Ascending aorta (tissue), 2 donors: Measurements from ENCODE around the gene SSTR3. TPM values are rescaled to one million over a fixed set of nuclear protein-coding genes. Genes with fewer than 3 reads are reported as not detected.

Experiments used
- DNase-seq, 2 donors: peaks; one replicate each; pipeline ENCODE4 v3.0.0-alpha.2; 2019; ENCODE audit warnings: low spot score in 2 of 2
- H3K27ac ChIP-seq, 2 donors: fragments of 200-600 bp; sonication (generic); one replicate each; pipeline ENCODE4 v1.5.1; 2016 to 2017; ENCODE audit warnings: mild to moderate bottlenecking in 1 of 2
- H3K27me3 ChIP-seq: fragments of 200-600 bp; sonication (generic); one replicate; pipeline ENCODE4 v1.5.1; 2017
- H3K36me3 ChIP-seq, 2 donors: fragments of 200-600 bp; sonication (generic); one replicate each; pipeline ENCODE4 v1.5.1; 2016
- H3K4me1 ChIP-seq, 2 donors: fragments of 200-600 bp; sonication (generic); one replicate each; pipeline ENCODE4 v1.5.1; 2016 to 2017; ENCODE audit warnings: mild to moderate bottlenecking in 1 of 2
- H3K4me3 ChIP-seq, 2 donors: fragments of 200-600 bp; sonication (generic); one replicate each; pipeline ENCODE4 v1.5.1; 2016 to 2017; ENCODE audit warnings: mild to moderate bottlenecking in 1 of 2
- H3K9me3 ChIP-seq, 2 donors: fragments of 200-600 bp; sonication (generic); one replicate each; pipeline ENCODE4 v1.5.1; 2016
- intact Hi-C: fragments of 100-400 bp; cut with DNase I; formaldehyde crosslinking; loops from one replicate; pipeline ENCODE4 v1.15.1; 2023
- total RNA-seq: library from RNA; depleted of rRNA; stranded (reverse); fragments of >200 nt; gene quantifications from one replicate; pipeline ENCODE4 v1.1.0, GENCODE V29; 2016
- TF ChIP-seq, protein P1 (sequence below), 3 experiments: fragments of 200-600 bp in 2 of 3; fragments of 450-650 bp in 1 of 3; sonication (generic) in 2 of 3; IDR thresholded peaks; one replicate each; pipeline ENCODE4 v1.5.1; 2016 to 2019; ENCODE audit warnings: antibody characterized with exemption in 3 of 3, mild to moderate bottlenecking in 1 of 3, moderate library complexity in 1 of 3

Gene SSTR3
- total RNA-seq, 1 donor from 2014 or later: not detected

DNA sequence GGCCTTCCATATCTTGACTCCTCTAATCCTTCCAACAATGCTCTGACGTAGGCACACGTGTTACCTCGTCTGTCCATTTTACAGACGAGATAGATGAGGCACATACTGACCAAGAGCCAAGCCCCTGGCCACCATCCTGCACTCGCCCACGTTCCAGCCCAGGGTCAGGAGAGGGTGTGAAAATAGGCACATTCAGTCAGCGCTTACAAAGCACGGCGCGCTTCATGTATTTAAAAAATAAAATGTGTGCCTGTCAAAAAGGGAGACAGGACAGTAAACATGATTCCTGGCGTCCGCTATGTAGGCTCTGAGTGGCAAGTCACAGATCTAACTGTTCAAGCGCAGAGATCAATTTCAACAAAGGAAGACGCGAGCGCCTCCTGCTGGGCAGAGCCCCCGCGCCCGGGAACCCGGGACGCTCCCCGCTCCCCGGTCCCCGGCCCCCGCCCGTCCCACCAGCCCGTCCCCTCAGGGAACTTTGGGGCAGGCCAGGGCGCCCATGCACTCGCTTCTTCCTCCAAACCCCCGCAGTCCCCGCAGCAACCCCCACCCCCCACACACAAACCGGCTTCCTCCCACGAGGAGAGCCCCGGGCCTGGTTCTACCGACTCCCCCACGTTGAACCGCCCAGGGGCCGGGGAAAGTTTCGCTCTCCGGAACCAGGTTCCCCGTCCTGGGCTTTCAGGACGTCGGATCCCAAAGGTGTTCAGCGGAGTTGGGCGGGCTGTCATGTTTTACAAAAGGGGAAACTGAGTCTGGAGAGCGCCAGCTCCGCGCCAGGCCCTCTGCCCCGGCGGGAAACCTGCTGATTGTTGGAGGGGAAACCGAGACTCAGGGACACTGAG lies 13.8 kb downstream of the SSTR3 start:
- H3K27ac ChIP-seq: peak overlapping the region; percentile 88 to 92
- intact Hi-C loops: loop anchor here (1.0 to 2.0 kb wide), 4 partner anchors 32 to 424 kb away; partner anchors contain the start of gene KCTD17
- H3K27me3 ChIP-seq: no peaks in the 10 kb centered on the region
- peaks cover 15 to 26% of the 10 kb centered on the region in 2 donors for H3K4me1 ChIP-seq
- TF ChIP-seq, protein P1, sequence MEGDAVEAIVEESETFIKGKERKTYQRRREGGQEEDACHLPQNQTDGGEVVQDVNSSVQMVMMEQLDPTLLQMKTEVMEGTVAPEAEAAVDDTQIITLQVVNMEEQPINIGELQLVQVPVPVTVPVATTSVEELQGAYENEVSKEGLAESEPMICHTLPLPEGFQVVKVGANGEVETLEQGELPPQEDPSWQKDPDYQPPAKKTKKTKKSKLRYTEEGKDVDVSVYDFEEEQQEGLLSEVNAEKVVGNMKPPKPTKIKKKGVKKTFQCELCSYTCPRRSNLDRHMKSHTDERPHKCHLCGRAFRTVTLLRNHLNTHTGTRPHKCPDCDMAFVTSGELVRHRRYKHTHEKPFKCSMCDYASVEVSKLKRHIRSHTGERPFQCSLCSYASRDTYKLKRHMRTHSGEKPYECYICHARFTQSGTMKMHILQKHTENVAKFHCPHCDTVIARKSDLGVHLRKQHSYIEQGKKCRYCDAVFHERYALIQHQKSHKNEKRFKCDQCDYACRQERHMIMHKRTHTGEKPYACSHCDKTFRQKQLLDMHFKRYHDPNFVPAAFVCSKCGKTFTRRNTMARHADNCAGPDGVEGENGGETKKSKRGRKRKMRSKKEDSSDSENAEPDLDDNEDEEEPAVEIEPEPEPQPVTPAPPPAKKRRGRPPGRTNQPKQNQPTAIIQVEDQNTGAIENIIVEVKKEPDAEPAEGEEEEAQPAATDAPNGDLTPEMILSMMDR (IDR thresholded peaks at IDR 0.05): peak; percentile 58 to 94 (median 91)
- no peaks in the 10 kb centered on the region for H3K36me3 ChIP-seq
- H3K4me3 ChIP-seq: peak overlapping the region; percentile 70 to 78
- peak; percentile 39 to 90 for DNase-seq
- H3K9me3 ChIP-seq: no peaks in the 10 kb centered on the region

DNA sequence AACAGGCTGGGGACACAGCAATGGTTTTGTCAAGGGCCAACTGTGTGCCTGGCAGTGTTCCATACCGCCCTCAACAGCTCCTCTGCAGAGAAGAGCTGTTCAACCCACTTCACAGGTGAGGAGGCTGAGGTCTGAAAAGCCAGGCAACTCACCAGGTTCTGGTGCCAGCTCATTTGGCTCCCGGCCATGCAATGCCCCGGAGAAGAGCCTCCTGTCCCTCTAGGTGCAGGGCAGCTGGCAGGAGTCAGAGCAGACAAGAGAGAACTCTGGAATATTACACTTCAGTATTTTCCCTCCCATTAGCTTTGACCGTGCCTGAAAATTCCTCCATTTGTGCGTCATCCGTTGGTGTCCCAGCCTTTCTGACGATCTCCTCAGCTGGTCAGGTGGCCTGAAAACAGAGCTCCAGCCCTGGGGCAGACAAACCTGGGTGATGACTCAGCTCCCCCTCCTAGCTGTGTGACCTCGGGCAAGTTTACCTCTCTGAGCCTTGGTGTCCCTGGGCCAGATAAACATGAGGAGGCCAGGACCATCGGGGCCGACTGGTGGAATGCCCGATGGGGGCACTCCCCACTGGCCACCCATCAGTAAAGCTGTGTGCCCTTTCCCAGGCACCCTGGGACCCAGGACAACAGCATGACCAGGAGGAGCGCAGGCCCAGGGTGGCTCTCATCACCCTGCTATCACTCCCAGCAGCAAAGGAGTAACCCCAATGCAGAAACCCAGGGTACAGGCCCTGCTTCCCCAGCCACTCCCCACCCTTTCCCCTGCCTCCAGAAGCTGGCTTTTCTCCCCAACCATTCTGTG lies 14.6 kb downstream of the SSTR3 start:
- Histone ChIP-seq H3K4me1 (peaks cover 15 to 26% of the 10 kb centered on the region in 2 donors), H3K27ac (peak overlapping the region; percentile 88 to 92), H3K36me3 (no peaks in the 10 kb centered on the region), H3K27me3 (no peaks in the 10 kb centered on the region), H3K9me3 (no peaks in the 10 kb centered on the region), H3K4me3 (peak overlapping the region; percentile 70 to 78)
- DNase-seq: peak in 1 of 2 donors; percentile 80
- intact Hi-C loops: loop anchor here (2.0 kb wide), 2 partner anchors 219 to 423 kb away; no protein-coding TSS in a partner anchor
- TF ChIP-seq, protein P1 (IDR thresholded peaks at IDR 0.05): no peak

DNA sequence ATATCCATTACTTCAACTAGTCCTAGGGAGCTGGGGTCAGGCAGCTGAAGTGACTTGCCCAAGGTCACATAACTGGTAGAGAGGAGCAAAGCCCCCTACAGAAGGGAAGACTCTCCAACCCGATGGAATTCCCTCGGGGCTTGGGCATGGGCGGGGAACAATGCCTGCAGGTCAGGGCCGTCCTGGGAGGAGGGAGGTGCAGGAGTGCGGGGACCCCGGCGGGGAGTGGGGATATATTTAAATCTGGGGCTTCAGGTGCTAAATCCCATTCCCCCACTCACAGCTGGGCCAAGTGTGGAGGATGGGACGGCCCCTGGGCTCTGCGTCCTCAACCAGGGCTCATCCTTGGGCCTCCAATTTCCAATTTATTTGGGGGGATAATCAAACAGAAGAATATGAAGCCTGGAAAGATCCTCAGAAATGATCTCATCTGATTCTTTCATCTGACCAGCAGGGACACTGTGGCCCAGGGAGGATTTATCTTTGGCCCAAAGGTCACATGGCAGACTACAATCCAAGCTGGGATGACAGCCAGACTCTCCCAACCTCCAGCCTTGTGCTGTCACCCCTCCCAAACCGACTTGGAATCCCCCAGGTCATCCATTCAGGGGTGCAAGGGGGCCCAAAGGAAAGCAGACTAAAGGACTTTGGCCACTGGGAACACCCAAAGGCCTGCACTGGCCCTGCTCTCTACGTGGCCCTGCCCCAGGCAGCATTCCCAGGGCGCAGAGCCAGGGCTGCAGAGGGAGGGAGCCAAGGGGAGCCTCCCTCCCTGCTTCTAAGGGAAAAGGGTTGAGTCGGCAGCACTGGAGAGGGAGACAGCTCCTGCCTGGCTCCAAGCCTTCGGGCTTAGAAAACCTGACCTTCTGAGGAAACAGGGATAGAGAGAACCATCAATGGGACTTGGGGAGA lies 15.5 kb downstream of the SSTR3 start:
- H3K27ac ChIP-seq: peak overlapping the region; percentile 88 to 92
- TF ChIP-seq, protein P1 (IDR thresholded peaks at IDR 0.05): peak in 1 of 3 experiments; percentile 4
- H3K9me3 ChIP-seq: no peaks in the 10 kb centered on the region
- no peak overlapping the region for H3K4me3 ChIP-seq
- intact Hi-C loops: no loop called here
- DNase-seq: peak; percentile 37 to 90
- no peaks in the 10 kb centered on the region for H3K27me3 ChIP-seq
- H3K4me1 ChIP-seq: peaks cover 15 to 26% of the 10 kb centered on the region in 2 donors
- no peaks in the 10 kb centered on the region for H3K36me3 ChIP-seq

DNA sequence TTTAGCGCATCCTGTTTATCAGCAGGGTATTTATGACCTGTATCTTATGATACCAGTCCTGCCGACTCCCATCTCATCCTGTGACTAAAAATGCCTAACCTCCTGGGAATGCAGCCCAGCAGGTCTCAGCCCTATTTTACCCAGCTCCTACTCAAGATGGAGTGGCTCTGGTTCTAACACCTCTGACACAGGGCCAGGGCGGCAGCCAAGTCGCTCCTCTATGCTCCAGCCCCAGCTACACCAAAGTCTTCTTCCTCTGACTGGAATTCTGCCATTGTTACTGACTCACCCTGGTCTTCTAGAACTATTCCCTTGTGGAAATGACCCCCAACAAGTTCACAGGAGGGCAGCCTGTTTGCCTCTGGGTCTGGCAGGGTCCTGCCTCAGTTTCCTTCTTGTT lies 16.4 kb downstream of the SSTR3 start:
- H3K27me3 ChIP-seq: no peaks in the 10 kb centered on the region
- DNase-seq: no peak
- no peaks in the 10 kb centered on the region for H3K9me3 ChIP-seq
- H3K36me3 ChIP-seq: no peaks in the 10 kb centered on the region
- no peak overlapping the region for H3K4me3 ChIP-seq
- TF ChIP-seq, protein P1 (IDR thresholded peaks at IDR 0.05): no peak
- intact Hi-C loops: no loop called here
- H3K27ac ChIP-seq: peak overlapping the region in 1 of 2 donors; percentile 88
- peaks cover 15 to 26% of the 10 kb centered on the region in 2 donors for H3K4me1 ChIP-seq

DNA sequence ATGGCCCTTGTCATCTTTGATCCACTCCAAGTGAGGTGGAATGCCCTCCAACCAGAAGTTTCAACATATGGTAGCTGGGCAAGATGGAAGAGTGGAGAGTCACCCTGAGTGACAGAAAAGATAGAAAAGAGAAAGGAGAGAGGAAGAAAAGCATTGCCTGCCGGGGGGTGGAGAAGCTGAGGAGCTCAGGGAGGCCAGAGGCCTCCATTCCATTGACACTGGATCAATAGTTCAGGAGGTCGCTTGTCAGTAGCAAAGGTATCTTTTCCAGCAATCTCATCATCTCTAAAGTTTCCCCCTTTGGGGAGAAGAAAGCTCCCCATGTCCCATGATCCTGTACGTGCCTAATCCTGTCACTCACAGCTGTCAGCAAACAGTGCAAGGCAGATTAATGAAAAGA lies 17.5 kb downstream of the SSTR3 start:
- Histone ChIP-seq H3K27ac (no peak overlapping the region), H3K27me3 (no peaks in the 10 kb centered on the region), H3K4me1 (peaks cover 15 to 24% of the 10 kb centered on the region in 2 donors), H3K36me3 (no peaks in the 10 kb centered on the region), H3K4me3 (no peak overlapping the region), H3K9me3 (no peaks in the 10 kb centered on the region)
- TF ChIP-seq, protein P1 (IDR thresholded peaks at IDR 0.05): no peak
- no peak for DNase-seq
- intact Hi-C loops: no loop called here
